ENCODE data around the gene CCND1.

CCND1 gene

DNA sequence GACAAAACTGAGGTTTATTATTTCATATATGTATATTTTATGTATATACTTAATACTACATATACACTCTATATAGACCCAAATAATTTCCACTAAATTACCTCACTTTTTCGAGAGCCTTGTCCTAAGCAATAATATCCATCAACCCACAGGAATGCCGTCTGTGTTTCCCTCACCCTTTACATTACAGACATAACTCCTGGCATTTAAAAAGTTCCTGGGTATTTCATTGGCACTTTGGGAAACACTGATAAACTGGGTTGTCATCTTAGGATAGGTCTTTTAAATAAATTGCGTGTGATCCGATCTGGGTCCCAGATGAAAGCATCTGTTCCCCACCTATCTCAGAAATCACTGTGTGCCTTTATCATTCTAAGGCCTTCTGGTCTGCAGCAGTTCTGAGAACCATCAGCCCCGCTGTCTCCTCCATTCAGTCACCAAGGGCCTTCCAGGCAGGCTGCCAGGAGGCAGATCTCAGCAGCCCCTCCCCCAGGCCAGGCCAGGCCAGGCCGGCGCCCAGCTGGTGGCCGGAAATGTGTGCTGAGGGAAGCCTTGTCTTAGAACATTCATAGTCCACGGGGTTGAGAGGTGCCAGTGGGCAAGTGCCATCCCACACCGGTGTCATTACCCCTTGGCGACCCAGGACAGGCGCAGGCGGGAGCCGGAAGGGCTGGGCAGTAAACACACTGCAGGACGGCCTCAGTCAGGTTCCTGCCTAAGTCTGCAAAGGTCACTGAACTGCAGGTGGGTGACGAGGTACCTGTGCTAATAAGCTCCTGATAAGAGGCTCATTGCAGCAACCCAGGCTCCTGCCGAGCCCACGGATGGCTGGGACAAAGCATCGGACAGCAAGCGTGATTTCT is 59.6 kb downstream of the CCND1 start:
- no peak overlapping the region for H3K4me3 ChIP-seq (ENCODE audit: low read length)
- TF ChIP-seq, protein P1, sequence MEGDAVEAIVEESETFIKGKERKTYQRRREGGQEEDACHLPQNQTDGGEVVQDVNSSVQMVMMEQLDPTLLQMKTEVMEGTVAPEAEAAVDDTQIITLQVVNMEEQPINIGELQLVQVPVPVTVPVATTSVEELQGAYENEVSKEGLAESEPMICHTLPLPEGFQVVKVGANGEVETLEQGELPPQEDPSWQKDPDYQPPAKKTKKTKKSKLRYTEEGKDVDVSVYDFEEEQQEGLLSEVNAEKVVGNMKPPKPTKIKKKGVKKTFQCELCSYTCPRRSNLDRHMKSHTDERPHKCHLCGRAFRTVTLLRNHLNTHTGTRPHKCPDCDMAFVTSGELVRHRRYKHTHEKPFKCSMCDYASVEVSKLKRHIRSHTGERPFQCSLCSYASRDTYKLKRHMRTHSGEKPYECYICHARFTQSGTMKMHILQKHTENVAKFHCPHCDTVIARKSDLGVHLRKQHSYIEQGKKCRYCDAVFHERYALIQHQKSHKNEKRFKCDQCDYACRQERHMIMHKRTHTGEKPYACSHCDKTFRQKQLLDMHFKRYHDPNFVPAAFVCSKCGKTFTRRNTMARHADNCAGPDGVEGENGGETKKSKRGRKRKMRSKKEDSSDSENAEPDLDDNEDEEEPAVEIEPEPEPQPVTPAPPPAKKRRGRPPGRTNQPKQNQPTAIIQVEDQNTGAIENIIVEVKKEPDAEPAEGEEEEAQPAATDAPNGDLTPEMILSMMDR (conservative IDR thresholded peaks at IDR 0.05; ENCODE audit: low read depth, low read length): no peak
- peak; percentile 34 for DNase-seq (ENCODE audit: low read depth)

- H3K4me3 ChIP-seq (ENCODE audit: low read length): no peak overlapping the region
- no peak for DNase-seq (ENCODE audit: low read depth)
- TF ChIP-seq, protein P1 (conservative IDR thresholded peaks at IDR 0.05; ENCODE audit: low read depth, low read length): no peak
Measured at GRCh38 chr11:69702239-69702691, 61.3 kb downstream of the CCND1 start.

GRCh38 chr11:69702769-69703452 is 62.0 kb downstream of the CCND1 start:
- DNase-seq (ENCODE audit: low read depth): no peak
- H3K4me3 ChIP-seq (ENCODE audit: low read length): no peak overlapping the region
- TF ChIP-seq, protein P1 (conservative IDR thresholded peaks at IDR 0.05; ENCODE audit: low read depth, low read length): no peak

DNA sequence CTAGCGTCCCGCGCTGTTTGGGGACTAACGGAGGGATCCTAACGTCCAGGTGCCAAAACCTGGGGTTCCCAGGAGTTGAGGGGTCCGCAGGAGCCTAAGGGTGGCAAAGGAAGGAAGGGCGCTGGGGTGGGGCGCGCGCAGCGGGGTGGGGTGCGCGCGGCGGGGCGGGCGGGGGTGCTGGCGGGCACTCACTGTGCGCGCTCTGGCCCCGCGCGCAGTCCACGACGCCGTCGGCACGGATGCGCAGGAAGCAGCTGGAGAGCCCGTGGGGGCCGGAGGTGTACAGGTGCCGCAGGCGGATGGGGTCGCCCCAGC is 62.5 kb downstream of the CCND1 start:
- DNase-seq (ENCODE audit: low read depth): no peak
- no peak overlapping the region for H3K4me3 ChIP-seq (ENCODE audit: low read length)
- TF ChIP-seq, protein P1 (conservative IDR thresholded peaks at IDR 0.05; ENCODE audit: low read depth, low read length): no peak
